Measurements from ENCODE around the gene ARL16.

ARL16 gene, protein sequence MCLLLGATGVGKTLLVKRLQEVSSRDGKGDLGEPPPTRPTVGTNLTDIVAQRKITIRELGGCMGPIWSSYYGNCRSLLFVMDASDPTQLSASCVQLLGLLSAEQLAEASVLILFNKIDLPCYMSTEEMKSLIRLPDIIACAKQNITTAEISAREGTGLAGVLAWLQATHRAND

DNA sequence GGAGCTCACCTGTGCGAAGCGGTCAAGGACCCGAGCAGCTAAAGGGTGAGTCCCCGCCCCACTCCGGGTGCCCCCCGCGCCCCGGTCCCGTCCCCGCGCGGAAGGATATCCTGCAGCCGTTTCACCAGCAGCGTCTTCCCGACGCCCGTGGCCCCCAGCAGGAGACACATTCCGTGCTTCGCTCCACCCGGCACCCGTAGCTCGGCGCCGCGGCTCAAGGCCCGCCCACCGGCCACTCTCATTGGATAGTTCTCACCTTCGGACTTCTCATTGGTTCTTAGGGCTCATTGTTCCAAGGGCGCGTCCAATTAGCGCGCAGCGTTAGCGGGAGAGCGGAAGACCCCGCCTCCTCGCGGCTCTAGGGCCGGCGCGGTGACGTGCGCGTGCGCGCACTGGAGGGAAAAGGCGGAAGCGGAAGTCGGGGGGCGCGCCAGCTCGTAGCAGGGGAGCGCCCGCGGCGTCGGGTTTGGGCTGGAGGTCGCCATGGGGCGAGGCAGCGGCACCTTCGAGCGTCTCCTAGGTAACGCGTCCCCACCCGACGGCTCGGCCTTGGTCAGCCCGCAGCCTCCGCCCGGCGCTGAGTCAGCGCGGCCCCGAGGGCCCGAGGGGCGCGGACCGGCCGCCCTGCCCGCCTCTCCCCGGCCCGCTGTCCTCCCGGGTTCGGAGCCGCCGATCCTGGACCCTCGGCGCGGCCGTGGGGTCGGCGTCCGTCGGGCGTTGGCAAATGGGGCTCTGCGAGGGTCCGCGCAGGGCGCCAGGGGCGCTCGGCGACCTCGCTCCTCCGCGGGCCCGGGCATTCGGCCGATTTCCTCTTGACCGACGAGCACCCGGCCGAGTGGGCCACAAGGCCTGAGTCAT lies at the start of gene ARL16, which contains the start of gene HGS:
ARL16 (minus strand) TSS at position 214 of the 858 bp plus-strand sequence; CDS start at position 170, 44 bp downstream.
HGS (plus strand) TSS at position 428 of the 858 bp plus-strand sequence; CDS start at position 484, 56 bp downstream.
- peak; percentile 95 to 97 (median 95) for DNase-seq (ENCODE audit: low read depth in 3 of 3)

DNA sequence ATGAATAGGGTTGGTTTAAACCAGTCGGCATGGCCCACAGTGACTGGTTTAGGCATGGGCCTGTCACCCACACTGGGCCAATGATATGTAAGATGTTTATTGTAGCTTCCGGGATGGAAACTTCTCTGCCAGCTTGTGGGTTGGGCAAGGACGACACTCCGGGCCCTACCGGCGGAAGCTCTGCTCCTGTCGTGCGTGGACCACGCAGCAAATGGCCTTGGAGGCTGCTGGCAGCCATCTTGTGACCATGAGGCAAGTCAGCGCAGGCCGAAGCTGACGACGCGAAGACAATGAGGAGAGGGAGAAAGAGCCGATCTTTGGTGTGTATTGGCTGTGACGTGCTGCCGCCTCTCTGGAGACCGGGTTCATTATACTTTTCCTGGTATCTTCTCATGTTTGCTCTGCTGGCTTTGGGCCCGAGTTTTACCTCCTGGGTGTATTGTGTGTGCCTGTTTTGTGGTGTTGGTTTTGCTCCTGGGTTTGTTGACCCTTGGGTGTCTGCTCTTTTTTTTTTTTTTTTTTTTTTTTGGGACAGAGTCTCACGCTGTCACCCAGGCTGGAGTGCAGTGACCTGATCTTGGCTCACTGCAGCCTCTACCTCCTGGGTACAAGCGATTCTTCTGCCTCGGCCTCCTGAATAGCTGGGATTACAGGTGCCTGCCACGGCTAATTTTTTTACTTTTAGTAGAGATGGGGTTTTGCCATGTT lies 43.9 kb upstream of the ARL16 start:
- no peak for DNase-seq (ENCODE audit: low read depth in 3 of 3)

DNA sequence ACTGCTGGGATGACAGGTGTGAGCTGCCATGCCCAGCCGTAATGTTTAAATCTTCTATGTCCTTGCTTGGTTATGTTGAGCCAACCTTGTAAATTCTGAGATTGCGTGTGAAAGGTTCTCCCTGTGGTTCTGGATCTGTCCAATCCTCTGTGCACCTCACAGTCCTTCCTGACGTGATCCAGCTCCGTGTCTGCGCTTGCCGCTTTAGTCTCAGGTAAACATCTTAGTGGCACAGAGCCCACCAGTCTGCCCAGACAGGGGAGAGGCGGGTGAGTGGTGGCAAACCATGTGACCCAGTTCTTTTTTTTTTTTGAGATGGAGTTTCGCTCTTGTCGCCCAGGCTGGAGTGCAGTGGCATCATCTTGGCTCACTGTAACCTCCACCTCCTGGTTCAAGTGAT lies 42.4 kb upstream of the ARL16 start:
- DNase-seq (ENCODE audit: low read depth in 3 of 3) = no peak

DNA sequence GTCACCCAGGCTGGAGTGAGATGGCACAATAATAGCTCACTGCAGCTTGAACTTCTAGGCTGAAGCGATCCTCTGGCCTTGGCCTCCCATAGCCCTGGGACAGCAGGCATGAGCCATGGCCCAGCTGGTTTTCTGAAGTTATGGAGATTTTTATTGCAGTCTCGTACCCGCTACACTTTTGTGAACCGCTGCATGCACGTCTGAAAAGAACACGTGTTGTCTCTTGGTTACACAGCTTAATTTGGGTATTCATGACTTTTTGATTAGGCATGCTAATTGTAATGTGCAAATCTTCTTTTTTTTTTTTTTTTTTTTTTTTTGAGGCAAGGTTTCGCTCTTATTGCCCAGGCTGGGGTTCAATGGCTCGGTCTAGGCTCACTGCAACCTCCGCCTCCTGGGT lies 41.8 kb upstream of the ARL16 start:
- DNase-seq (ENCODE audit: low read depth in 3 of 3) = no peak

DNA sequence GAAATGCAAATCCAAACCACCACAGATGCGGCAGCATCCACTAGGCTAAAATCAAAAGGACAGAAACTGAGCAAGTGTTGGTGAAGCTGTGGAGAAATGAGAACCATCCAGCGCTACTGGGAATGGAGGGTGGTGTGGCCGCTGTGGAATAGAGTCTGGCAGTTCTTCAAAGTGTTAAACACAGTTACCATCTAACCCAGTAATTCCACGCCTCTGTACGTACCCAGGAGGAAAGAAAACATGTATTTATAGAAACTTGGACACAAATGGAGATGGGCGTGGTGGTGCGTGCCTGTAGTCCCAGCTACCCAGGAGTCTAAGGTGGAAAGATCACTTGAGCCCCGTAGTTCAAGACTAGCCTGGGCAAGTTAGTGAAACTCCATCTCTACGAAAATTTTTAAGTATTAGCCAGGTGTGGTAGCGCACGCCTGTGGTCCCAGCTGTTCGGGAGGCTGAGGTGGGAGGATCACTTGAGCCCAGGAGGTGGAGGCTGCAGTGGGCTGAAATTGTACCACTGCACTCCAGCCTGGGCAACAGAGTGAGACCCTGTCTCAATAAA lies 40.1 kb upstream of the ARL16 start:
- no peak for DNase-seq (ENCODE audit: low read depth in 3 of 3)

DNA sequence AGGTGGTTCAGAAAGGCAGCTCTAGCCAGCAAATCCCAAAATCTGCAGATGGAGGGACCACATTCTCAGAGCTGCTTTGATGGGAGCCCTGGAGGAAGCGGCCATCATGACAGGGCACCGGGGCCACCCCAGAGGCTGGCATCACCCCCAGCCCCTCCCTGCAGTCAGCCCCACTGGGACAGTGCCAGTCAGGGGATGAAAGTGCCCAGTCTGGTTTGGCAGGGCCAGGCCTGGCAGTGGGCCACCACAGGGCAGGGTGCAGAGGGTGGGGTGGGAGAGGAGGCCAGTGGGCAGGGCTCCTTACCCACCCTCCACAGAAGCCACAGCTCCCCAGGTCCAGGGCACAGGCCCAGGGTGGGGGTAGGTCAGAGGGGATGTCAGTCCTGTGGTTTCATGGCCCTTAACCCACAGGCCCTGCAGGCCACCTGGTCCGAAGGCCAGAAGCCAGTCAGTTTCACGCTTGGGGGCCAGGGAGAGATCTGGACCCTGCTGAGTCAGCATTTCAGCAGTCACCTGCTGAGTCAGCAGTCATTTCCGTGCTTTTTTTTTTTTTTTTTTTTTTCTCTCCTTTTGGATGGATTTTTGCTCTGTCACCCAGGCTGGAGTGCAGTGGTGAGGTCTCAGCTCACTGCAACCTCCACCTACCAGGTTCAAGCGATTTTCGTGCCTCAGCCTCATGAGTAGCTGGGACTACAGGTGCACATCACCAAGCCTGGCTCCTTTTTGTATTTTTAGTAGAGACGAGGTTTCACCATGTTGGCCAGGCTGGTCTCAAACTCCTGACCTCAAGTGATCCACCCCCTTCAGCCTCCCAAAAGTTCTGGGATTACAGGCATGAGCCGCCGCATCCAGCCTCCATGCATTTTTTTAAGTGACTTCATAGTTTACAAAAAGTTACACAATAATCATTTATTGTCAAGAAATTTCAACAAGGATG lies 38.9 kb upstream of the ARL16 start:
- no peak for DNase-seq (ENCODE audit: low read depth in 3 of 3)

DNA sequence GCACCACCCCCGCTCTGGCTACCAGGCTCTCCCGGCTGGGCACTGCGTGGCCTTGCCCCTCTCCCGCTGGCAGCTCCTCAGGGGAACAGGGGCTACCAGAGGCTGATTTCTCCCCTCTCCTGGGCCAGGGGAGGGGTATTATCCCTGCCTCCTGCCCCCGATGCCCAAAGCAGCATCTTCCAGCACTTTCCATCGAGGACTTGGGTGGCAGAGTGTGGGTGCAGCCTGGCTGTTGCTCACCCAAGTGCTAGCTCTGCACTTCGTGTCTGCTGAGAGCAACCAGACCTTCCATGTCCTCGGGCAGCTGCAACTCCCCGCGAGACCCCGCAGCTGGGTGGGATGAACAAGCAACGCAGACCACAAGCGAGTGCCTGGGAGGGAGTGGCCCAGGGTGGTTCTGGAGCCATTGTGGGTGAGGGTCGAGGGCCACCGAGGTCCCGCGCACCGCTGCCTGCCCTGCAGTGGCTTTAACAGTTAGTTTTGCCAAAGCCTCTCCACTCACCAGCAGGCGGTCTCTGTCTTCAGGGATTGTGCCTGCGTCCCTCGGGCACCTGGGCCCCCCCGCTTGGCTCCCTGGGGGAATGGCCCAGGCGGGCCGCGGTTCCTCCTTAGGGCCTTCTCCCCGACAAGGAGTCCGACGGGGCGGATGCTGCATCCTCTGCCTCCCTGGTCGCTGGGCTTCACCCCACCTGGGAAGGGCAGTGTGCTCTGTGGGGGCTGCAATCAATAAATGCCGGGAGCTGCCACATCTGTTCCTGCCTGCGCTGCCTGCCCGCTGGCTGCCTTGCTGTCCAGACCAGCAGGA lies 36.9 kb upstream of the ARL16 start:
- DNase-seq (ENCODE audit: low read depth in 3 of 3) = no peak

DNA sequence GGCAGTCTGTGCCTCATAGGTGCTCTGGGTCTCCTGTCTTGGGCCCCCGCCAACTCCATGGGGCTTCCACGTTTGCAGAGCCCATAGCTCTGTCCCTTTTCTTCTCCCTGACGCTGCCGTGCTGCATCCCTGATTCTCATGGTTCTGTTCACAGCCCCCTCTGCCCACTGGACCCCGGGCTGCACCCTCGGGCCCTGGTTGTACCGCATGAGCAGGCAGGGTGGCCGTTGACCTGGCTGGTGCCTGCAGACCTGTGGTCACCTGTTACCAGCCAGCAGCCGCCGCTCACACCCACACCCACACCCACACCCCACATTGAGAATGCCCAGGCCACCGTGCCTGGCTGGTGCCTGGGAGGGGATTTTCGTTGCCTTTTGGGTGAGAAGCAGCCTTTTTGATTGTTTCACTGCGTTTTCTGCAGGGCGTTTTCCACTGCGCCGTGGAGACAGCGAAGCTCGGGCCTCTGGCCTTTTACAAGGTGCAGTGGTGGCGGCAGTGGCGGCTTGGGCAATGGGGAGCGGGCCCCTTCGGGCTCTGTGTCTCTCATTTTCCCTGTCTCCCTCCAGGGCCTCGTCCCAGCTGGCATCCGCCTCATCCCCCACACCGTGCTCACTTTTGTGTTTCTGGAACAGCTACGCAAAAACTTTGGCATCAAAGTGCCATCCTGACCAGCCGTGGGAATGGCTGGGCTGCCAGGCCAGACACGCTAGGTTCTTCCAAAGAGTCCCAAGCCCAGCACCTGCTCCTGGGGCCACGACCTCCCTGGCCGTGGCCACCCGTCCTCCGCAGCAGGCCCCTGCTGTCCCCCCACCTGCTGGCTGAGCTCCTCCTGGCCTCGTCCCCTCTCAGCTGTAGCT lies 36.0 kb upstream of the ARL16 start:
- no peak for DNase-seq (ENCODE audit: low read depth in 3 of 3)

DNA sequence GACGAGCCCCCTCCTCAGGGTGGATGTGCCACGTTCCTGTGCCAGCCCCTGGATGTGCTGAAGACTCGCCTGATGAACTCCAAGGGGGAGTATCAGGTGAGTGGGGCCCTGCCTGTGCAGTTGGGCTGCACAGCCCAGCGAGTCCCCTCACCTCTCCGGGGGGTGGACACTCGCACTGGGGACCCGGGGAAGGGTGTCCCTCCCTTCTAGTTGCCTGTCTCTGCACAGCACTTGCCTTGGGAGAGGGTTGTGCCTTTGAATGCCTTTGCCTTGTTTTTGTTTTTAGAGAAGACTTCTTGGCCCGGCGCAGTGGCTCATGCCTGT lies 34.1 kb upstream of the ARL16 start:
- DNase-seq (ENCODE audit: low read depth in 3 of 3) = no peak

DNA sequence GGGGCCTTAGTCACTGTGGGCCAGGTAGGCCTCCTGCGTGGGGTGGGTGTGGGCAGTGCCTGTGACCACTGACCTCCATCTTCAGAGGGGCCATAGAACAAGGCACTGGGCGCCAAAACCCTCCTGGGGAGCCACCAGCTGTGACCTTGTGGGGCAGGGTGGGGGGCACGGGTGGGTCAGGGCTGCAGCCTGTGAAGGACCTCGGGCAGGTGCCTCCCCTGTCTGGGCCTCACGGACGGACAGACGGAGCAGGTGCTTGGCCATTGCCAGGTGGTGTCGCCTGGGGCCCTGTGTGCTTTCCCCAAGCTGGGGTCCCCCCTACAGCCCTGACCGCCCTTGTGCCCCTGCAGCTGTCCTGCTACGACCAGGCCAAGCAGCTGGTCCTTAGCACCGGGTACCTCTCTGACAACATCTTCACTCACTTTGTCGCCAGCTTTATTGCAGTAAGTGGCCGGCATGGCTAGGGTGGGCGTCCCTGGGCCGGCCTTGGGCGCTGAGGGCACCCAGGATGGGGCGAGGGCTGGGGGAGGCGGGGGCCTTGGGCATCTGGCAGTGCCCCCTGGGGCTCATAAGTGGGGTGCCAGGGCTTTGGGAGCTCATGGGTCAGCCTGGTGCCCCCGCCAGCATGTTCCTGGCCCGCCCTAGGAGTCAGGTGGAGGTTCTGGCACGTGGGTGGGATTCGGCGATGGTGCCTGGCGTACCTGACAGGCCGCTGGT lies 33.6 kb upstream of the ARL16 start:
- no peak for DNase-seq (ENCODE audit: low read depth in 3 of 3)

DNA sequence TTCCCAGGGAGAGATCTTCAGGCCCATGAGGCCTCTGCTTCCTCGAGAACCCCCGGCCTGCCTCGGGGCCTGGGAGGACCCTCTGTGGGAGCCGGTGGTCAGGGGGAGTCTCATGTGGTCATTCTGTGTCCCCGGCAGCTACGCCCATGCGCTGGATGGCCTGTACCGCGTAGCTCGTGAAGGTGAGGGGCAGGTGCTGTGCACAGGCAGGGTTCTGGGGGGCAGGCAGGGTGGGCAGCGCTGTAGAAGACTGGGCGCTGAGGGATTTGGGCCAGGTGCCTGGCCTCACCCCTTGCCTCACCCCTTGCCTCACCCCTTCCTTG lies 33.0 kb upstream of the ARL16 start:
- DNase-seq (ENCODE audit: low read depth in 3 of 3) = no peak

DNA sequence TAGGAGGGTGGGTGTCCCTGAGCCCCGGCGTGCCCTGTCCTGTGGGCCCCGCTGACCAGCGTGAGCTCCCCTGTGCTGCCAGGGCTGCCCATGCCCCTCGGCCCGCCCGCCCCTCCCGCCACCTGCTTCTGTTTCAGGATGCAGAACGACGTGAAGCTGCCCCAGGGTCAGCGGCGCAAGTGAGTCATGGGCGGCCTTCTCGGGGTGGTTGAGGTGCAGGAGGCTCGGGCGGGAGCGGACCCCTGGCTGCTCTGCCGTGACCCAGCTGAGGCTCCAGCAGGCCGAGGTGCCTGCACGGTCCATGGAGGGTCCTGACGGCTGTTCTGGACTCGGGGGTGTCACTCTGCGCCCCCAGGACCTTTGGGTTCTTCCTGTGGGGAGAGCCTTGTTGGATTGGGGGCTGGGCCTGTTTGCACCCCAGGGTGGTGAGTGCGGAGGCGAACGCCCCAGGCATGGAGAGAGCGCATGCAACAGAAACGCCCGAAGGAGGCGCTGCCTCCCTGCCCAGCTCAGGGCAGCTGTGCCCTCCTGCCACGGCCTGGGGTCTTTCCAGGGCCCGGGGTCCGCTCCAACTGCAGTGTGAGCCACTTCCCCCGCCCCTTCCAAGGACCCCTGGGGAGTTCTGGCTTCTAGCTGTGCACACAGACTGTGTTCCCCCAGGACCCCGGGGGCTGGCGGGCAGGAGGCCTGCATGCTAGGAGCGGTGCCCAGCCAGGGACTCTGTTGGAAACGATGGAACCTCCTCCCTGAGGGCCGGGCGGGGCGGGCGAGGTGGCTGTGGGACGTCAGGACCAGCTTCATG lies 32.5 kb upstream of the ARL16 start:
- no peak for DNase-seq (ENCODE audit: low read depth in 3 of 3)

DNA sequence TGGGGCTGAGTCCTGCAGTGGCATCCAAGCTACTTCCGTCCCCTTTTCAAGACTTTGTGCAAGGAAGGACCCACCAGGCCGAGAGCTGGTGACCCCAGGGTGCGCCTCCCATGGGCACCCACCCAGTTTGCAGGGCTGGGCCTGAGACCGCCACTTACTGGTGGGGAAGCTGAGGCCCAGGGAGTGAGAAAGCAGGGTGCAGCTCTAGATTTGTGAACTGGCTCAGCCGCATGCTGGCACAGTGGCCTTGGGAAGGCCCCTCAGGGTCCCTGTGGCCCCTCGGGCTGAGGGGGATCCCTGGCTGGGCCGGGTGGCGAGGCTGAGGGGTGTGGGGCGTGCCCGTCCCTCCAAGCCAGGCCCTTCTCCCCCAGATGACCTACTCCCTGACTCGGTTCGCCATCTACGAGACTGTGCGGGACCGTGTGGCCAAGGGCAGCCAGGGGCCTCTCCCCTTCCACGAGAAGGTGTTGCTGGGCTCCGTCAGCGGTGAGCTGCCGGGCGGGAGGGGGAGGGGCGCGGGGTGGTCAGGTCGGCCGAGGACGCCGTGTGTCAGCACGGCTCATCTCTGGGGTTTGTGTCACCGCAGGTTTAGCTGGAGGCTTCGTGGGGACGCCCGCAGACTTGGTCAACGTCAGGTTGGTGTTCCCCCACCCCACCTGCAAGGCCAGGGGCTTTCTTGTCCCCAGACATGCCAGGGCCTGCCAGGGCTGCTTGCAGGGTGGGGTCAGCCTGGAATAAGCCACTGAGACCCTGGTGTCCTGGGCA lies 31.7 kb upstream of the ARL16 start:
- no peak for DNase-seq (ENCODE audit: low read depth in 3 of 3)

DNA sequence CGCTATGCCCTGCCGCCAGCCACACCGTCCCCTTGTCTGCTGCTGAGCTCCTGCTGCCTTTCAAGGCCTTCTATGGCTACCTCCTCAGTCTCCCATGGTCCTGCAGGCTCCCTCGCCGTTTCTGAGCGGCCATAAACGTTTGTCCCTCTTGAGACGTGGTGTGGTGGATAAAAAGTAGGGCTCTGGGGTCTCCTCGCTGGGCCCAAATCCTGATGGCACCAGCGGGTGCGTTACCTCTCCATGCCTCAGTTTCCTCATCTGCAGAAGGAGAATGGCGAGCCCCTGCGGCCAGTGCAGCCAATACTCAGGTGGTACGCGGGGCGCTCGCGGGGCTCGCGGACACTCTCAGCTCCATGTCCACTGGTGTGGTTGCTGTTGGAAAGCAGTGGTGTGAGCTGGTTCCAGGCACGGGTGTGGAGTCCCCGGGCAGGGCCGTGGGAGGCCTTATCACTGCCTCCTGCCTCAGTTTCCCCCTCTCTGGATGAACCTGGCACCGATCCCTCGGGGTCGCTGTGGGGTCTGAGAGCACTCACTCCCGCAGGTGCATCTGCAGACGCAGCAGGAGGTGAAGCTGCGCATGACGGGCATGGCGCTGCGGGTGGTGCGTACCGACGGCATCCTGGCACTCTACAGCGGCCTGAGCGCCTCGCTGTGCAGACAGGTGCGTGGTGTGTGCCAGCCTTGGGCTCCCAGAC lies 31.0 kb upstream of the ARL16 start:
- no peak for DNase-seq (ENCODE audit: low read depth in 3 of 3)

DNA sequence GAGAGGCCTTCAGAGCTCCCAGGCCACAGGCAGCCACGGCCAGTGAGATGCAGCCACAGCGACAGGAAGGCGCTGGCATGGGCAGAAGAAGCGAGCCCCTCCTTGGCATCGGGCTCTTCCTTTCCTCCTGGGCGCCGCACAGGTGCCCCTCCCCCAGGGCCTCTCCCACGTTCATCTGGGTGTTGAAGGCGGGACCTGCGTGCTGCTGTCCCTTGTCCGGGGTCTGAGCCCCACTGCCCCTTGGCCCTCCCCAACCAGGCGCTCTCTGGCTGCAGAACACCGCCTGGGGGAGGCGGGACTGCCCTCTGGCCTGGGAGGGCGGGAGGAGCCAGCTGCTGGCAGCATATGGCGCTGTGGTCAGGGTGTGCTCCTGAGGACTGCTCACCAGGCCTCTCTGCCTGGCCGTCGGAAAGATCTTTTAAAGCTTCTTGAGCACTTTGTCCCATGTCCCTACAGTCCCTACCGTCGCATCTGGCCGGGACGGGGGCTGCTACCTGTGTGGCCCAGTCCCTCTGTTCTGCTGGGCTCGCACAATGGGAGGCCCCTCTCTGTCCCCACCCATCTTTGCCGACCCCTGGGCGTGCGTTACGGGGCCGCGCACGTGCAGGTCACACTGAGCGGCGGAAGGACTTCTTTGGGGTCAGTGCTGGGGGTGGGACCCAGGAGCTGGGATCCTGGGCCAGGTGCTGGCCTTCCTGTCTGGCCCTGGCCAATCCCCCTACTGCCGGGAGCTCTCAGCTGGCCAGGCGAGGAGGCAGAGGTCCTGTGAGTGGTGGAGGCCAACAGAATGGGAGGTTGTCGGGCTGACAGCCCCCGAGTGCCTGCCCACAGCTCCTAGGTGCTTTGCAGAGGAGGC lies 30.2 kb upstream of the ARL16 start:
- DNase-seq (ENCODE audit: low read depth in 3 of 3) = no peak

DNA sequence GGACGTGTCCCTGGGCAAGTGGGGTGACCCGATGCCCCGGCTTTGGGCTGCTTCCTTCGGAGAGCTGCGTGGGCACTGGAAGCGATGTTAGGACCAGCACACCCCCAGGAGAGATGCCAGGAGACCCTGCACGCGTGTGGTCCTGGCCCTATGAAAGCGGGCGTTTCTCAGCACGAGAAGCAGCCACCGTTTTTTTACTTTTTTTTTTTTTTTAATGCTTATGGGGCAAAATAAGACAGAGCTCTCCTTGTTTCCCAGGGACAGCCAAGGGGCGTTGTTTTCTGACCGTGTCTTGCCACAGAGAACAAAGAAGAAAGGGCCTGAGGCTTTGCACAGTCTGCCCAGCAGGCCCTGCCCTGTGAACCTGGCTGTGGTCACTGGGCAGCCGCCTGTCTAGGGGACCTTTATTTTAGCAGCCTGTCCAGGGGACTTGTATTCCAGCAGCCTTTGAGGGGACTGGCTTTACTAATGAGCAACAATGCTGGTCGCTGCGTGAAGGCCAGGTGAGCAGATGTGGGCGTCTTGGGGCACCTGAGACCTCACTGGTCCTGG lies 29.5 kb upstream of the ARL16 start:
- no peak for DNase-seq (ENCODE audit: low read depth in 3 of 3)

Measured in stimulated activated CD4-positive, alpha-beta T cell treated with anti-CD3 and anti-CD28 coated beads, TNF-alpha, amount 100 ng/mL, for 24 hours (primary cell).